ENCODE data around the gene SPINK14. TPM values are rescaled to one million over a fixed set of nuclear protein-coding genes. Genes with fewer than 3 reads are reported as not detected.

SPINK14 gene
- total RNA-seq, 4 donors from 2014 or later = not detected

DNA sequence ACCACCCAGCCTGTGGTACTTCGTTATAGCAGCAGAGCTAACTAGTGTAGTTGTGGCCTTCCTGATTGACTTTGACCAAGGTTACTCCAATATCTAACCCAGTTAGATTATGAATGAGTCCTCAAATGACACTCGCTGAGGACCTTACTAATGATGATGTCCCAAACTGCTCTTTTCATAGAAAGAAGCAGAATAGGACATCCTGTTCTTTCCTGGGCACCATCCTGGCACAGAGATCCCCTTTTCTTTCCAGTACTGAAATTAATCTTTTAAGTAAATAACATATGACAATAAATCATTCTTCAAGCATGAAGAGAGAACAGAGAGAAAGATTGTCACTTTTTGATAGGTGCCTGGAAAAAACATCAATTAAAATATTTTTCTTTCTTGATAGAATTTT is 26.7 kb upstream of the SPINK14 start:
- TF ChIP-seq, protein P1, sequence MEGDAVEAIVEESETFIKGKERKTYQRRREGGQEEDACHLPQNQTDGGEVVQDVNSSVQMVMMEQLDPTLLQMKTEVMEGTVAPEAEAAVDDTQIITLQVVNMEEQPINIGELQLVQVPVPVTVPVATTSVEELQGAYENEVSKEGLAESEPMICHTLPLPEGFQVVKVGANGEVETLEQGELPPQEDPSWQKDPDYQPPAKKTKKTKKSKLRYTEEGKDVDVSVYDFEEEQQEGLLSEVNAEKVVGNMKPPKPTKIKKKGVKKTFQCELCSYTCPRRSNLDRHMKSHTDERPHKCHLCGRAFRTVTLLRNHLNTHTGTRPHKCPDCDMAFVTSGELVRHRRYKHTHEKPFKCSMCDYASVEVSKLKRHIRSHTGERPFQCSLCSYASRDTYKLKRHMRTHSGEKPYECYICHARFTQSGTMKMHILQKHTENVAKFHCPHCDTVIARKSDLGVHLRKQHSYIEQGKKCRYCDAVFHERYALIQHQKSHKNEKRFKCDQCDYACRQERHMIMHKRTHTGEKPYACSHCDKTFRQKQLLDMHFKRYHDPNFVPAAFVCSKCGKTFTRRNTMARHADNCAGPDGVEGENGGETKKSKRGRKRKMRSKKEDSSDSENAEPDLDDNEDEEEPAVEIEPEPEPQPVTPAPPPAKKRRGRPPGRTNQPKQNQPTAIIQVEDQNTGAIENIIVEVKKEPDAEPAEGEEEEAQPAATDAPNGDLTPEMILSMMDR (IDR thresholded peaks at IDR 0.05) = no peak
- TF ChIP-seq POLR2A (IDR thresholded peaks at IDR 0.05) = no peak
- intact Hi-C loops (cut with DNase I; ENCODE audit: low total_unique reads) = no loop called here
- H3K4me3 ChIP-seq (ENCODE audit: low read depth, poor library complexity, severe bottlenecking) = no peak overlapping the region
- 77 to 78% methylated on average over 2 of the region's 2 CpGs for WGBS, 2 donors
- no peak for DNase-seq (ENCODE audit: low spot score in 2 of 2)

GRCh38 chr5:148145916-148146315 is 22.4 kb upstream of the SPINK14 start:
- TF ChIP-seq, protein P1 (IDR thresholded peaks at IDR 0.05) = no peak
- no peak for TF ChIP-seq POLR2A (IDR thresholded peaks at IDR 0.05)
- no peak for DNase-seq (ENCODE audit: low spot score in 2 of 2)
- no peak overlapping the region for H3K4me3 ChIP-seq (ENCODE audit: low read depth, poor library complexity, severe bottlenecking)
- intact Hi-C loops (cut with DNase I; ENCODE audit: low total_unique reads) = no loop called here

DNA sequence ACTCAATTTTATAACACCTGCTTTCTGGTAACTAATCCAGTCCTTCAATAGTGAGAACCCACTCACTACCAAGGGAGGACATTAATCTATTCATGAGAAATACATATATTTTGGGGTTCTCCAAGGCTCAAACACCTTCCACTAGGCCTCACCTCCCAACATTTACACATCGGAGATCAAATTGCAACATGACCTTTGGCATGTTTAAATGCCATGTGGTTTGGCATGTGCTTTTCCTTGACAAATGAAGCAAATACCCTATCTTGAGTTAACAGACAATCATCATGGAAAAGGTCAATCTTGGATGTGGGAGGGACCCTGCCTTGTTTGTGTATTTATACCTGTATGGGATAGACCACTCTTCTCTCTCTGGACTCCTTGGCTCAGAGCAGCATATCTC is 21.9 kb upstream of the SPINK14 start:
- WGBS, 2 donors = 84 to 85% methylated on average over 1 of the region's 1 CpG
- no peak for DNase-seq (ENCODE audit: low spot score in 2 of 2)
- H3K4me3 ChIP-seq (ENCODE audit: low read depth, poor library complexity, severe bottlenecking) = no peak overlapping the region
- TF ChIP-seq, protein P1 (IDR thresholded peaks at IDR 0.05) = no peak
- no peak for TF ChIP-seq POLR2A (IDR thresholded peaks at IDR 0.05)
- intact Hi-C loops (cut with DNase I; ENCODE audit: low total_unique reads) = no loop called here

GRCh38 chr5:148147415-148147814 is 20.9 kb upstream of the SPINK14 start:
- no peak overlapping the region for H3K4me3 ChIP-seq (ENCODE audit: low read depth, poor library complexity, severe bottlenecking)
- DNase-seq (ENCODE audit: low spot score in 2 of 2) = no peak
- WGBS, 2 donors = 93 to 97% methylated on average over 4 of the region's 4 CpGs
- intact Hi-C loops (cut with DNase I; ENCODE audit: low total_unique reads) = no loop called here
- TF ChIP-seq, protein P1 (IDR thresholded peaks at IDR 0.05) = no peak
- no peak for TF ChIP-seq POLR2A (IDR thresholded peaks at IDR 0.05)

DNA sequence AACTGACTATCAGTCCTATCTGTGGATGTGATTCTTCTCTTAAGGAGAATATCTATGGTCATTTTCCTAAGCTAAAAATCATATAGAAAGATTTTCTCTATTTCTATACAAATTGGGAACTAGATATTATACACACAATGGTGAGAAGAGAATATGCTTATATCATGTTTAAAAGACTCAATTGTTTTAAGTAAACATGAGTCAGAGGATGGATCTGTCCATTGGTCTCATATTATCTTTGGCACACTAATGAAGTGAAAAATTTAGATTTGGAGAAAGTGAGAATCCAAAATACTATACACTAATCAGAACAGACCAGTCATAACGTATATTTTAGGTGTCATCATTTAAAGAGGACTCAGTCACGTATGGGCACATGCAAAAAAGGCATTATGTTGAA is 16.5 kb upstream of the SPINK14 start:
- no peak overlapping the region for H3K4me3 ChIP-seq (ENCODE audit: low read depth, poor library complexity, severe bottlenecking)
- intact Hi-C loops (cut with DNase I; ENCODE audit: low total_unique reads) = no loop called here
- TF ChIP-seq POLR2A (IDR thresholded peaks at IDR 0.05) = no peak
- TF ChIP-seq, protein P1 (IDR thresholded peaks at IDR 0.05) = no peak
- no peak for DNase-seq (ENCODE audit: low spot score in 2 of 2)
- WGBS, 2 donors = 69 to 70% methylated on average over 2 of the region's 2 CpGs

GRCh38 chr5:148152781-148153180 is 15.6 kb upstream of the SPINK14 start:
- H3K4me3 ChIP-seq (ENCODE audit: low read depth, poor library complexity, severe bottlenecking) = no peak overlapping the region
- TF ChIP-seq, protein P1 (IDR thresholded peaks at IDR 0.05) = no peak
- no peak for TF ChIP-seq POLR2A (IDR thresholded peaks at IDR 0.05)
- no peak for DNase-seq (ENCODE audit: low spot score in 2 of 2)
- intact Hi-C loops (cut with DNase I; ENCODE audit: low total_unique reads) = no loop called here

Measured in lower leg skin (tissue), 4 donors.